RWPE2 (cell line): ENCODE measurements around the gene SMARCA4.

Experiments used
- ATAC-seq: fragments of 200-7000 bp; cut with Tn5 transposase; 3 replicates; pipeline ENCODE4 v1.9.1; 2021; ENCODE audit warnings: low read depth
- DNase-seq: peaks from one replicate; pipeline ENCODE4 v3.0.0-alpha.2; 2020; ENCODE audit warnings: low spot score
- H3K27ac ChIP-seq: fragments of 450-650 bp; 2 replicates; pipeline ENCODE4 v1.5.1; 2017; ENCODE audit warnings: mild to moderate bottlenecking; ENCODE audit not compliant: poor library complexity, severe bottlenecking
- H3K27me3 ChIP-seq: fragments of 250-450 bp; sonication (Bioruptor Pico); 2 replicates; pipeline ENCODE4 v1.5.1; 2021; ENCODE audit warnings: mild to moderate bottlenecking, moderate library complexity; ENCODE audit not compliant: insufficient read depth, poor library complexity, severe bottlenecking
- H3K36me3 ChIP-seq: fragments of 250-450 bp; sonication (Bioruptor Pico); 2 replicates; pipeline ENCODE4 v1.5.1; 2020; ENCODE audit warnings: low read depth, mild to moderate bottlenecking, moderate library complexity
- H3K4me1 ChIP-seq: fragments of 250-450 bp; sonication (Bioruptor Pico); 2 replicates; pipeline ENCODE4 v1.5.1; 2021; ENCODE audit warnings: mild to moderate bottlenecking, moderate library complexity; ENCODE audit not compliant: insufficient read depth, poor library complexity, severe bottlenecking
- H3K4me3 ChIP-seq: fragments of 250-450 bp; sonication (Bioruptor Pico); 2 replicates; pipeline ENCODE4 v1.5.1; 2021; ENCODE audit warnings: mild to moderate bottlenecking, moderate library complexity; ENCODE audit not compliant: severe bottlenecking
- H3K9me3 ChIP-seq: fragments of 250-450 bp; sonication (Bioruptor Pico); 2 replicates; pipeline ENCODE4 v1.5.1; 2021; ENCODE audit warnings: mild to moderate bottlenecking, moderate library complexity; ENCODE audit not compliant: severe bottlenecking
- CTCF ChIP-seq: fragments of 450-650 bp; IDR thresholded peaks from one replicate; pipeline ENCODE4 v1.5.1; 2017; ENCODE audit warnings: mild to moderate bottlenecking, moderate library complexity; ENCODE audit not compliant: poor library complexity, severe bottlenecking

The SMARCA4 gene

GRCh38 chr19:11020982-11021759 lies 60.3 kb downstream of the SMARCA4 start:
- Histone ChIP-seq H3K9me3 (no peaks in the 10 kb centered on the region), H3K27ac (no peak overlapping the region), H3K4me3 (no peak overlapping the region), H3K4me1 (no peaks in the 10 kb centered on the region), H3K27me3 (no peaks in the 10 kb centered on the region), H3K36me3 (peaks cover 81% of the 10 kb centered on the region)
- ATAC-seq, result no peak
- no peak for TF ChIP-seq CTCF
- DNase-seq, result no peak

GRCh38 chr19:11021760-11022144 lies 60.9 kb downstream of the SMARCA4 start:
- H3K4me3 ChIP-seq, result no peak overlapping the region
- no peaks in the 10 kb centered on the region for H3K27me3 ChIP-seq
- H3K36me3 ChIP-seq, result peaks cover 79% of the 10 kb centered on the region
- DNase-seq (no peak), ATAC-seq (no peak)
- no peak overlapping the region for H3K27ac ChIP-seq
- TF ChIP-seq CTCF, result no peak
- H3K9me3 ChIP-seq, result no peaks in the 10 kb centered on the region
- H3K4me1 ChIP-seq, result no peaks in the 10 kb centered on the region

GRCh38 chr19:11023016-11023415 lies 62.2 kb downstream of the SMARCA4 start:
- TF ChIP-seq CTCF, result no peak
- Histone ChIP-seq H3K9me3 (no peaks in the 10 kb centered on the region), H3K27me3 (no peaks in the 10 kb centered on the region), H3K36me3 (peaks cover 83% of the 10 kb centered on the region), H3K4me1 (no peaks in the 10 kb centered on the region), H3K4me3 (no peak overlapping the region), H3K27ac (no peak overlapping the region)
- DNase-seq (no peak), ATAC-seq (no peak)

GRCh38 chr19:11023710-11024109 lies 62.9 kb downstream of the SMARCA4 start:
- Histone ChIP-seq H3K27me3 (no peaks in the 10 kb centered on the region), H3K9me3 (no peaks in the 10 kb centered on the region), H3K27ac (no peak overlapping the region), H3K4me3 (no peak overlapping the region), H3K4me1 (no peaks in the 10 kb centered on the region), H3K36me3 (peaks cover 84% of the 10 kb centered on the region)
- ATAC-seq (no peak), DNase-seq (no peak)
- TF ChIP-seq CTCF, result no peak

GRCh38 chr19:11024259-11024658 lies 63.4 kb downstream of the SMARCA4 start:
- ATAC-seq (no peak), DNase-seq (no peak)
- H3K27me3 ChIP-seq, result no peaks in the 10 kb centered on the region
- no peak overlapping the region for H3K4me3 ChIP-seq
- no peak for TF ChIP-seq CTCF
- H3K27ac ChIP-seq, result no peak overlapping the region
- peaks cover 83% of the 10 kb centered on the region for H3K36me3 ChIP-seq
- no peaks in the 10 kb centered on the region for H3K9me3 ChIP-seq
- no peaks in the 10 kb centered on the region for H3K4me1 ChIP-seq
